GM18907 (cell line): ENCODE measurements around the gene ARHGAP6.

Experiments
- ATAC-seq: cut with Tn5 transposase; IDR thresholded peaks from one replicate; pipeline ENCODE4 v1.9.1; 2021; ENCODE audit warnings: mild to moderate bottlenecking, moderate library complexity; ENCODE audit not compliant: unreplicated experiment

Gene ARHGAP6

GRCh38 chrX:11464836-11465463 lies 200.8 kb downstream of the ARHGAP6 start:
- no peak for ATAC-seq

DNA sequence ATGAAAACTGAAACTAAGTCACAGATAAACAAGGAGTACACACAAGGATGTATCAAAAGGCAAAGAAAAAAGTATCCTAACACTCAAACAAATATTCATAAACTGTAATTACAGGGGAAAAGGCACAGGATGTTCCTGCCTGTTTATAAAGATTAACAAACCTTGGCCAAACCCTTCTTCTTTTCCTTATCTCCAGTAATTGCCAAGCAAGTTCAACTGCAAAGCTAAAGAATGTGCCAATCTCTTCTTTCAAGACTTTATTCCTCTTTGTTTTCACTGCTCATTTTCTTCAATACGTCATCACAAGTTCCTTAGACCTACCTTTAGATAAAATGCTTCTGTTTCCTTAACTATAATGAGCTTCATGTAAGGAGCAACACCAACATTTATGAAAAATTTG lies 201.3 kb downstream of the ARHGAP6 start:
- ATAC-seq = no peak

- ATAC-seq = no peak
Observed at GRCh38 chrX:11462648-11463047, 203.1 kb downstream of the ARHGAP6 start.

DNA sequence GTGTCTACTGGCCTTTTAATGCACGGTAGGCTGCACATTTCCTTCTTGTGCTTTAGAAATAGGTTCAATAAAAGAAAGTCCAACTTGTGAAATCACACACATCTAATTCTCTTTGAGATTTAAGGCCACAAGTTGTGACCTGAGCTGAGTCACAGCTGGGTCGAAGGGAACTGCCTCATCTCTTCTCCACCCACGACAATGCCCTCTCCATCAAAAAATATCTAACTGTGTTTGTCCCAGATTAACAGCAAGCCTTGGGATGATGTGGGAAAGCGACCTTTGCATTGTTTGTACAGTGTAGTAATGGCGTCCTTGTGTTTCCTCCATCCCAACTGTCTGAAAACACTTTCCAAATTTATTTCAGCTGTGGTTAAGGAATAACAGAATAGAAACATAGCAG lies 203.6 kb downstream of the ARHGAP6 start:
- ATAC-seq = no peak

- no peak for ATAC-seq
Observed at GRCh38 chrX:11461201-11462001, 204.3 kb downstream of the ARHGAP6 start.

GRCh38 chrX:11460347-11460746 lies 205.4 kb downstream of the ARHGAP6 start:
- ATAC-seq = no peak

DNA sequence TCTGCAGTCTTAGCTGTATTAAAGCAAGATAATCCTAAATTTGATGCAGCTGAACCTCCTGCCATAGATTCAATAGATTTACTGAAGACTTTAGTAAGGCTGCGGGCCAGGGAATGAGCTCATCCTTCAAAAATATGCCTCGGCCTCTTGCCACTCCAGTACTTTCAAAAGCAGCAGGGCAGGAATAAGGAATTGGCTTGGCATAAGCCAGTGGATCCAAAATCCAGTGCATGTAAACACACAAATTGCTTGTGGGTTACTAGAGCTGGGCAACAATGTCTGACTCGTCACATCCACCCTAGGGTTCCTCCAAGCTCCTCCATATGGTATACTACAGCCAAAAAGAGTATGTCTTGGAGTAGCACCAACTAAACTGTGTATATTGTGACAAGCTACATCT lies 207.6 kb downstream of the ARHGAP6 start:
- no peak for ATAC-seq

- no peak for ATAC-seq
Observed at GRCh38 chrX:11451151-11451550, 214.6 kb downstream of the ARHGAP6 start.

GRCh38 chrX:11450354-11450753 lies 215.4 kb downstream of the ARHGAP6 start:
- ATAC-seq = no peak

- no peak for ATAC-seq
Observed at GRCh38 chrX:11449613-11450012, 216.1 kb downstream of the ARHGAP6 start.

- no peak for ATAC-seq
Observed at GRCh38 chrX:11447418-11447817, 218.3 kb downstream of the ARHGAP6 start.

- no peak for ATAC-seq
Observed at GRCh38 chrX:11446949-11447348, 218.8 kb downstream of the ARHGAP6 start.

- ATAC-seq = no peak
Observed at GRCh38 chrX:11446336-11446735, 219.4 kb downstream of the ARHGAP6 start.

DNA sequence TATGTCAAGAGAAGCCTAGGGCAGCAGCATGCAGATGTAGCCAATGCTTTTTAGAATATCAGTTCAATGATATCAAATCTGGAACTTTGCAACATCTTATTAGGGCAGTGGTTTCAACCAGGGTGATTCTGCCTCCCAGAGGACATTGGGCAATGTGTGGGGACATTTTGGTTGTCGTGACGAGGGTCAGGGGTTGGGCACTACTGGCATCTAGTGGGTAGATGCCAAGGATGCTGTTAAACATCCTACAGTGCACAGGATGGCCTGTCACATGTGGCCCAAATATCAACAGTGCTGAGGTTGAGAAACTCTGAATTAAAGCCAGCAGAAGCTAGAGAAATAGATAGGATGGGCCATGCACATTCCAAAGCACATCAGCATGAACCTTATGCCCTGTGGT lies 220.2 kb downstream of the ARHGAP6 start:
- no peak for ATAC-seq

DNA sequence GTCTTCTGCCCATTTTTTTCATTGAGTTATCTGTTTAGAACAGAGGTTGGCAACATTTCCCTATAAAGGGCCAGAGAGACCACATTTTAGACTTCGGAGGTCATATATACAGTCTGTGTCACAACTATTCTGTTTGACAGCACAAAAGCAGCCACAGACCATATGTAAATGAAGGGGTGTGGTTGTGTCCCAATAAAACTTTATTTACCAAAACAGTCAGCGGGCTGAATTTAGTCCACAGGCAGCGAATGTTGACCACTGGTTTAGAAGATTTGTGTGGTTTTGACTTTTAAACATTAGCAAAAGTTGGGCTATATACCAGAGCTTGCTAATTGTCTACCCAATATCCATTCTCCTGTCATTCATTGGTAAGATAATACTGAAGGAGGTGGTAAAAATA lies 221.7 kb downstream of the ARHGAP6 start:
- no peak for ATAC-seq

DNA sequence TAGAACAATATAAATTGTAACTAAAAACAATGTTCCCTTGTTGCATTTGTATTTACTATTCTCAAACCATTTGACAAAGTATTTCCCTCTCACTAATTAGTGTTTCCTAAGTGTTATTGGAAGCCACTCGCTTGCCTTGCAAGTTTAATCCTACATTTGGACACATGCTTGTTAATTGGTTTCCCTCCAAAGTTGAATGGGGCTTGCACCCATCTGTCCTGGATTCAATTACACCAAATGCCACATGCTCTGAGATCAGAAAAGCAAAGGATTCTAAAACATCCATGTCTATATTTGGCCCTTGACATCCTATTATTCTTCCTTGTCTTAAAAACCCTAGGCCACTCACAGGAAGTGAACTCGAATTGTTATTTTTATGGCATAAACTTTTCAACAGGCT lies 225.9 kb downstream of the ARHGAP6 start:
- ATAC-seq = no peak

- no peak for ATAC-seq
Observed at GRCh38 chrX:11438767-11439166, 227.0 kb downstream of the ARHGAP6 start.

GRCh38 chrX:11438380-11438723 lies 227.4 kb downstream of the ARHGAP6 start:
- ATAC-seq = no peak

- no peak for ATAC-seq
Observed at GRCh38 chrX:11437642-11438379, 227.9 kb downstream of the ARHGAP6 start.

DNA sequence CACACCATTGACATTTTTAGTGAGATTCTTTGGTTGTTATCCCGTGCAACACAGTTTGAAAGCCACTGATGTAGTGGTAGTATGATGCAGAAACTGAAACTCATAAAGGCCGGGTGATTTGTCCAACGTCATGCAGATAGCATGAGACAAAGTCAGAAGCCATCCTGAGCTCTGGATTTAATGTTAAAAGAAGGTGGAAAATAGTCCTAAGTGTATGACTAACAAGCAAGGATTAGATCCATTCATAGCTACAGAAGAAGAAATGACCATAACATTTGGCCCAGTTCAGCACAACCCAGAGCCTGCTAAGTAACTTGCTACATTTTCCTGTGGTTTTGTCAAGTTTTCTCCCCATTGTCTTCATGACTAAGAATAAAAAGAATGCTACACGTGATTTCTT lies 230.2 kb downstream of the ARHGAP6 start:
- no peak for ATAC-seq

DNA sequence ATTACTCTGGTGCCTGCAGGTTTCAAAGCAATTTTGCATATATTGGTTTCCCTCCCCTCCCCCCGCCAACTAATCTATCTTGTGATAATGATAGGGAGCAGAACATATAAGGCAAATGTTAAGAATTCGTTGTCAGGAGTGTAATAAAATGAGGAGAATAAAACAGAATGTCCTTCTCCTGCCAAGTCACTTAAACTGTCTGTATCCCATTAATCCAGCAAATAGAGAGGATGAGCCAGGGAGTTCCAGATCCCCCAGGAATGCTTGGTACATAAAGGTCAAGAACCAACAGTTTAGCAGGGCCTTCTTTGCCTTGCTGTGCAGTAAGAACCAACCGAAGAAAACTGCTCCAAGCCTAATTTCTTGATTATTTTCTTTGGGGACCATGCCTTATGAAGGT lies 231.1 kb downstream of the ARHGAP6 start:
- no peak for ATAC-seq

DNA sequence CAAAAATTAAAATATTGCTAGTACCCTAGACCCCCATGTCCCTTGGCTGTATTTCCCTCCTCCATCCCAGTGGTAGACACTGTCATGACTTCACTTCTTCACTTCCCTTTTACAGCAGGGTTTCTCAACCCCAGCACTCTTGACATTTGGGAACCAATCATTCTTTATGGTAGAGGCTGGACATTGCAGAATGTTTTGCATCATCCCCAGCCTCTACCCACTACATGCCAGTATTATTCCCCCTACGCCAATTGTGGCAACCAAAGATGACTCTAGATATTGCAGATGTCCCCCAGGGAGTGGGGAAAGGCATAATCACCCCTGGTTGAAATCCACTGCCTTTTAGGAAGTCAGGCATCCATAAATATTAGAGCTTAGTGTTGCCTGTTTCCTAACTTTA lies 233.9 kb downstream of the ARHGAP6 start:
- no peak for ATAC-seq
